Measurements from ENCODE around the gene NSUN3.

GRCh38 chr3:94117729-94118128 is 54.9 kb downstream of the NSUN3 start:
- TF ChIP-seq RAD21 (IDR thresholded peaks at IDR 0.05 in 1 of 2, conservative IDR thresholded peaks at IDR 0.05 in 1 of 2; ENCODE audit: low read depth in 2 of 2, low read length in 2 of 2) (no peak), POLR2AphosphoS5 (IDR thresholded peaks at IDR 0.05; ENCODE audit: low read depth, low read length) (no peak)
